HEK293 (cell line): ENCODE data around the gene ELAVL2.
A peak's percentile ranks its signal among the peaks of the same experiment; 100 is the strongest.

Source experiments
- CTCF ChIA-PET: fragments of 350-600 bp; formaldehyde crosslinking; extraction: SDS; loops from one replicate; lab custom pipeline; 2021; ENCODE audit warnings: antibody characterized with exemption; lab: Yijun Ruan, JAX
- POLR2A ChIA-PET: fragments of 300-600 bp; formaldehyde crosslinking; extraction: SDS; loops from one replicate; lab custom pipeline; 2020; ENCODE audit warnings: antibody characterized with exemption, inconsistent platforms; lab: Yijun Ruan, JAX
- H3K27ac ChIP-seq: fragments of 200-500 bp; sonication (Bioruptor generic); 2 replicates; pipeline ENCODE4 v1.5.1; 2014; ENCODE audit warnings: low read depth, low read length, control low read depth, inconsistent platforms; ENCODE audit errors: extremely low read depth
- H3K36me3 ChIP-seq, 2 experiments: fragments of 200-500 bp in 1 of 2; sonication (Bioruptor generic) in 1 of 2; 1 replicate in 1 of 2; 2 replicates in 1 of 2; pipeline ENCODE4 v1.5.1; 2014 to 2017; ENCODE audit warnings: inconsistent platforms in 2 of 2, low read length in 2 of 2; ENCODE audit not compliant: control insufficient read depth in 2 of 2, insufficient read depth in 1 of 2
- H3K4me1 ChIP-seq: fragments of 200-500 bp; sonication (Bioruptor generic); 2 replicates; pipeline ENCODE4 v1.5.1; 2014; ENCODE audit warnings: mild to moderate bottlenecking, low read length, inconsistent platforms; ENCODE audit not compliant: control insufficient read depth, insufficient read depth
- H3K4me3 ChIP-seq: 2 replicates; pipeline ENCODE4 v1.5.1; 2011; ENCODE audit warnings: low read depth, mild to moderate bottlenecking, control low read depth, low read length, moderate library complexity
- H3K9me3 ChIP-seq: fragments of 200-500 bp; sonication (Bioruptor generic); 2 replicates; pipeline ENCODE4 v1.5.1; 2014; ENCODE audit warnings: low read depth, low read length, inconsistent platforms; ENCODE audit not compliant: control insufficient read depth, insufficient read depth
- FEZF1 ChIP-seq: fragments of 450-650 bp; formaldehyde crosslinking; IDR thresholded peaks from 2 replicates; pipeline ENCODE4 v1.5.1; 2016; ENCODE audit warnings: missing biosample characterization, missing genetic modification characterization
- GLI2 ChIP-seq: fragments of 450-650 bp; formaldehyde crosslinking; IDR thresholded peaks from 2 replicates; pipeline ENCODE4; 2017; ENCODE audit warnings: missing biosample characterization, missing genetic modification characterization, low read depth, borderline replicate concordance
- HOXC10 ChIP-seq: sonication (generic); formaldehyde crosslinking; IDR thresholded peaks from 2 replicates; pipeline ENCODE4 v1.8.1; 2023; ENCODE audit warnings: mild to moderate bottlenecking, missing genetic modification reagents
- KLF1 ChIP-seq: fragments of 450-650 bp; formaldehyde crosslinking; IDR thresholded peaks from 2 replicates; pipeline ENCODE4 v1.5.1; 2016; ENCODE audit warnings: missing biosample characterization, missing genetic modification characterization
- KLF16 ChIP-seq: fragments of 450-650 bp; formaldehyde crosslinking; IDR thresholded peaks from 2 replicates; pipeline ENCODE4 v1.5.1; 2017; ENCODE audit warnings: missing biosample characterization, missing genetic modification characterization
- OVOL3 ChIP-seq: fragments of 450-650 bp; formaldehyde crosslinking; IDR thresholded peaks from 2 replicates; pipeline ENCODE4 v1.5.1; 2016; ENCODE audit warnings: missing biosample characterization, missing genetic modification characterization
- SALL2 ChIP-seq: fragments of 450-650 bp; formaldehyde crosslinking; IDR thresholded peaks from 2 replicates; pipeline ENCODE4 v1.5.0; 2017; ENCODE audit warnings: missing biosample characterization, mild to moderate bottlenecking, missing genetic modification characterization, borderline replicate concordance
- ZNF211 ChIP-seq: fragments of 450-650 bp; formaldehyde crosslinking; IDR thresholded peaks from 2 replicates; pipeline ENCODE4 v1.5.1; 2016; ENCODE audit warnings: low read depth, missing biosample characterization, missing genetic modification characterization
- ZNF324 ChIP-seq: fragments of 450-650 bp; formaldehyde crosslinking; IDR thresholded peaks from 2 replicates; pipeline ENCODE4 v1.5.1; 2016; ENCODE audit warnings: missing biosample characterization, missing genetic modification characterization
- ZNF335 ChIP-seq: fragments of 450-650 bp; formaldehyde crosslinking; conservative IDR thresholded peaks from 2 replicates; pipeline ENCODE4 v1.5.1; 2016; ENCODE audit warnings: missing biosample characterization, missing genetic modification characterization
- ZNF394 ChIP-seq: fragments of 450-650 bp; formaldehyde crosslinking; IDR thresholded peaks from 2 replicates; pipeline ENCODE4 v1.5.1; 2016; ENCODE audit warnings: missing biosample characterization, missing genetic modification characterization, mild to moderate bottlenecking, moderate library complexity, borderline replicate concordance
- ZNF404 ChIP-seq: fragments of 450-650 bp; formaldehyde crosslinking; IDR thresholded peaks from 2 replicates; pipeline ENCODE4 v1.5.1; 2017; ENCODE audit warnings: missing biosample characterization, missing genetic modification characterization
- ZNF549 ChIP-seq: fragments of 450-650 bp; IDR thresholded peaks from 2 replicates; pipeline ENCODE4 v1.5.1; 2018; ENCODE audit warnings: missing biosample characterization, missing genetic modification characterization, mild to moderate bottlenecking, inconsistent platforms, moderate library complexity
- ZNF558 ChIP-seq: fragments of 450-650 bp; formaldehyde crosslinking; IDR thresholded peaks from 2 replicates; pipeline ENCODE4 v1.5.1; 2016; ENCODE audit warnings: missing biosample characterization, missing genetic modification characterization
- ZNF561 ChIP-seq: fragments of 450-650 bp; IDR thresholded peaks from 2 replicates; pipeline ENCODE4 v1.5.1; 2018; ENCODE audit warnings: missing biosample characterization, missing genetic modification characterization, borderline replicate concordance
- ZNF610 ChIP-seq: fragments of 450-650 bp; formaldehyde crosslinking; IDR thresholded peaks from 2 replicates; pipeline ENCODE4 v1.5.1; 2016; ENCODE audit warnings: missing biosample characterization, missing genetic modification characterization, borderline replicate concordance
- ZNF660 ChIP-seq: fragments of 450-650 bp; IDR thresholded peaks from 2 replicates; pipeline ENCODE4 v1.5.1; 2018; ENCODE audit warnings: missing biosample characterization, mild to moderate bottlenecking, missing genetic modification characterization
- ZNF670 ChIP-seq: fragments of 450-650 bp; formaldehyde crosslinking; IDR thresholded peaks from 2 replicates; pipeline ENCODE4 v1.5.1; 2016; ENCODE audit warnings: missing biosample characterization, missing genetic modification characterization, low read depth
- ZNF768 ChIP-seq: fragments of 450-650 bp; formaldehyde crosslinking; IDR thresholded peaks from 2 replicates; pipeline ENCODE4 v1.5.1; 2018; ENCODE audit warnings: missing biosample characterization, mild to moderate bottlenecking, missing genetic modification characterization
- ZNF785 ChIP-seq: fragments of 450-650 bp; formaldehyde crosslinking; IDR thresholded peaks from 2 replicates; pipeline ENCODE4 v1.5.1; 2016; ENCODE audit warnings: missing biosample characterization, missing genetic modification characterization
- TF ChIP-seq, protein P1 (sequence below): IDR thresholded peaks from 2 replicates; pipeline ENCODE4 v1.6.1; 2011; ENCODE audit warnings: mild to moderate bottlenecking, low read depth, low read length, borderline replicate concordance
- TF ChIP-seq, protein P2 (sequence below): fragments of 450-650 bp; formaldehyde crosslinking; IDR thresholded peaks from 2 replicates; pipeline ENCODE4 v1.5.1; 2016; ENCODE audit warnings: missing biosample characterization, missing genetic modification characterization
- TF ChIP-seq, protein P3 (sequence below): fragments of 450-650 bp; formaldehyde crosslinking; IDR thresholded peaks from 2 replicates; pipeline ENCODE4 v1.5.1; 2017; ENCODE audit warnings: missing biosample characterization, missing genetic modification characterization
- TF ChIP-seq, protein P4 (sequence below): fragments of 450-650 bp; formaldehyde crosslinking; optimal IDR thresholded peaks from 2 replicates; pipeline ENCODE3; 2016; ENCODE audit warnings: missing biosample characterization, mild to moderate bottlenecking, missing genetic modification characterization

The ELAVL2 gene

DNA sequence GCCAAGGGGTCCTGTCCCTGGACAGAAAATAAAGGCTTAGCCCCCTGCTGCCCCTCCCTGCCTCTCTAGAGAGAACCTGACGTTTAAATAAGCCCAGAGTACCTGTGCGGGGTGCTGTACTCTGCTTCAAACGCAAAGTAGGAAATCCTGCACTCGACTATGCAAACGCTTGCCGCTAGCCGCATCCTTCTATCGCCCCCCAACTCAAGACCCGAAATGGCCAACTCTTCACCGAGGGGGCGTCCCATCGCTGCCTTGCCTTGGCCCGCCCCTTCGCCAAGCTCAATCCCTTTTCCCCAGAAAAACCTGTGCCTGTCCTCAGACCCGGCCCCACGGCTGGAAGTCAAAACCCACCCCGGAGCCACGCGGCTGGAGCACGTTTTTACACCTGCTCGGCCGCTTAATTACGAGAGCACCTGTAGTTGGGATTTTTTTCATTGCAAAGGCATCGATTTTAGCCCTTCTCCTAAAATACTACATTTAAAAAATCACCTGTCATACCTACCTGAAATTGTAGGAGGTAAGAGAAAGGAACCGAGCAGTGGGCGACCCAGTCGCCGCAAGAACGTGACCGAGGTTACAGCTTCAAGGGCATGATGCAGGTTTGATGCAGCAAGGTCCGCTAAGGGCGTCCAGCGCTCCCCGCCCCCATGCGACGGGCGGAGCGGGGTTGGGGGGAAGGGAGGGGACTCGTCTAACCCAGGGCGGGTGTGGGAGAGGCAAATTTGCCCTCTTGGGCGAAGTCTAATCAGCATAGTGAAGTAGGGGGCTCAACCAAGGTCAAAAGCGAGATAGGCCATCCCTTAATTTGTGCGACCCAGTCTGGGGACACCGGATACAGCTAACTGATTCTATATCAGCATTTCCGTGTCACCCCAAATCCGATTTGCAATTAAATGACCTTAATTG is 3.5 kb downstream of the ELAVL2 start:
- Histone ChIP-seq H3K9me3 (no peaks in the 10 kb centered on the region), H3K4me1 (peaks cover 12% of the 10 kb centered on the region), H3K4me3 (peak overlapping the region; percentile 79), H3K27ac (no peak overlapping the region), H3K36me3 (no peaks in the 10 kb centered on the region)
- peak; percentile 37; the same call in 1 of the 2 replicates for TF ChIP-seq KLF1
- TF ChIP-seq, protein P1, sequence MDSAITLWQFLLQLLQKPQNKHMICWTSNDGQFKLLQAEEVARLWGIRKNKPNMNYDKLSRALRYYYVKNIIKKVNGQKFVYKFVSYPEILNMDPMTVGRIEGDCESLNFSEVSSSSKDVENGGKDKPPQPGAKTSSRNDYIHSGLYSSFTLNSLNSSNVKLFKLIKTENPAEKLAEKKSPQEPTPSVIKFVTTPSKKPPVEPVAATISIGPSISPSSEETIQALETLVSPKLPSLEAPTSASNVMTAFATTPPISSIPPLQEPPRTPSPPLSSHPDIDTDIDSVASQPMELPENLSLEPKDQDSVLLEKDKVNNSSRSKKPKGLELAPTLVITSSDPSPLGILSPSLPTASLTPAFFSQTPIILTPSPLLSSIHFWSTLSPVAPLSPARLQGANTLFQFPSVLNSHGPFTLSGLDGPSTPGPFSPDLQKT: no peak
- ChIA-PET POLR2A (interaction anchor here (1.5 to 2.0 kb wide), 3 partner anchors 29 to 42 kb away, joined by 5 to 11 read pairs (median 6); no protein-coding TSS in a partner anchor), CTCF (interaction anchor here (0.7 kb wide), 1 partner anchor 1495 kb away, joined by 6 read pairs; no protein-coding TSS in a partner anchor)

DNA sequence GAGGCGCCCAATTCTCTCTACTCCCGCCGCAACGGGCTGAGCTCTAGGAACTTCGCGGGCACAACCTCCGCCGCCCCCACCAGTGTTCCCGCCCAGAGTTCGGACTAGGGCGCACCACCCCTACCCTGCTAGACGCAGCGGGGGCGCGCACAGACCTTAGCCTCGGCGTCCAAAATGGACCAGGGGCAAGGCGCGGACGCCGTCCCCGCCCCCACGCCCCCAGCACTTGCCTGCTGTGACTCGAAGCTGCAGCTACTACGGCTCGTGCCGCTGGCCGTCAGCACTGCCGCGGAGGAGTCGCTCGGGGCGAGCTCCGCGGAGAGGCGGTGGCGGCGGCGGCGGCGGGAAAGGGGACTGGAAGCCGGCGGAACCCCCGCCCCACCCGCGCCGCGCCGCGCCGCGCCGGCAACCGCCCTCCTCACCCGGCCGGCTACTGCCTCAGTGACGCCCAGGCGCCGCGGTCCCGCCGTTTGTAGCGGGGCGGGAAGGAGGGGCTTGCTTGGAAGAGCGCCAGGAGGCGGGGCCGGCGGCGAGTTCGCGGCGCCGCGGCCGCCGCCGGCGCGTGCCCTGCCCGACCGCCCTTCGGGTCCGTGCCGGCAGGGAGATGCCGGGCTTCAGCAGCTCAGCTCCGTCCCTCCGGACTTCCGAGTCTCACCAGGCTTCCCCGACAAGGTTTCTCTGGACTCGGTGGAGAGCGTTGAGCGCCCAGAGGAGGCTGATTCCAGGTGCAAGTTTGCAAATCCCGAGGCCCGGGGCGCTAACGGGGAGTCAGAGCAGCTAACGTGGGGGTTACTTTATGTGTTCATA is 4.5 kb downstream of the ELAVL2 start:
- ChIA-PET CTCF (interaction anchor here (0.7 kb wide), 2 partner anchors 142 to 214 kb away, joined by 4 read pairs; no protein-coding TSS in a partner anchor), POLR2A (interaction anchor here (0.6 to 2.0 kb wide), 9 partner anchors 9 to 156 kb away, joined by 3 to 11 read pairs (median 5); no protein-coding TSS in a partner anchor)
- Histone ChIP-seq H3K36me3 (no peaks in the 10 kb centered on the region), H3K27ac (peak overlapping the region; percentile 94), H3K4me3 (peak overlapping the region; percentile 79), H3K4me1 (peaks cover 12% of the 10 kb centered on the region), H3K9me3 (no peaks in the 10 kb centered on the region)
- TF ChIP-seq KLF1 (peak; percentile 65; the same call in 1 of the 2 replicates), HOXC10 (CRISPR knock-in tag) (no peak), ZNF670 (tag by site-specific recombination) (no peak), ZNF549 (no peak), KLF16 (peak; percentile 91), GLI2 (tag by site-specific recombination) (no peak), ZNF324 (tag by site-specific recombination) (no peak), ZNF610 (tag by site-specific recombination) (no peak), ZNF211 (no peak), ZNF558 (no peak), ZNF660 (tag by site-specific recombination) (peak; percentile 55; the same call in 1 of the 2 replicates), ZNF561 (tag by site-specific recombination) (no peak; the same call in 1 of the 2 replicates), ZNF404 (tag by site-specific recombination) (no peak), ZNF335 (tag by site-specific recombination) (peak; percentile 65; the same call in 1 of the 2 replicates), FEZF1 (tag by site-specific recombination) (no peak), ZNF768 (no peak), ZNF394 (tag by site-specific recombination) (no peak), ZNF785 (tag by site-specific recombination) (no peak), OVOL3 (no peak), SALL2 (tag by site-specific recombination) (no peak)
- TF ChIP-seq, protein P2, sequence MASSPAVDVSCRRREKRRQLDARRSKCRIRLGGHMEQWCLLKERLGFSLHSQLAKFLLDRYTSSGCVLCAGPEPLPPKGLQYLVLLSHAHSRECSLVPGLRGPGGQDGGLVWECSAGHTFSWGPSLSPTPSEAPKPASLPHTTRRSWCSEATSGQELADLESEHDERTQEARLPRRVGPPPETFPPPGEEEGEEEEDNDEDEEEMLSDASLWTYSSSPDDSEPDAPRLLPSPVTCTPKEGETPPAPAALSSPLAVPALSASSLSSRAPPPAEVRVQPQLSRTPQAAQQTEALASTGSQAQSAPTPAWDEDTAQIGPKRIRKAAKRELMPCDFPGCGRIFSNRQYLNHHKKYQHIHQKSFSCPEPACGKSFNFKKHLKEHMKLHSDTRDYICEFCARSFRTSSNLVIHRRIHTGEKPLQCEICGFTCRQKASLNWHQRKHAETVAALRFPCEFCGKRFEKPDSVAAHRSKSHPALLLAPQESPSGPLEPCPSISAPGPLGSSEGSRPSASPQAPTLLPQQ (tag by site-specific recombination): peak; percentile 32; the same call in 1 of the 2 replicates
- TF ChIP-seq, protein P3, sequence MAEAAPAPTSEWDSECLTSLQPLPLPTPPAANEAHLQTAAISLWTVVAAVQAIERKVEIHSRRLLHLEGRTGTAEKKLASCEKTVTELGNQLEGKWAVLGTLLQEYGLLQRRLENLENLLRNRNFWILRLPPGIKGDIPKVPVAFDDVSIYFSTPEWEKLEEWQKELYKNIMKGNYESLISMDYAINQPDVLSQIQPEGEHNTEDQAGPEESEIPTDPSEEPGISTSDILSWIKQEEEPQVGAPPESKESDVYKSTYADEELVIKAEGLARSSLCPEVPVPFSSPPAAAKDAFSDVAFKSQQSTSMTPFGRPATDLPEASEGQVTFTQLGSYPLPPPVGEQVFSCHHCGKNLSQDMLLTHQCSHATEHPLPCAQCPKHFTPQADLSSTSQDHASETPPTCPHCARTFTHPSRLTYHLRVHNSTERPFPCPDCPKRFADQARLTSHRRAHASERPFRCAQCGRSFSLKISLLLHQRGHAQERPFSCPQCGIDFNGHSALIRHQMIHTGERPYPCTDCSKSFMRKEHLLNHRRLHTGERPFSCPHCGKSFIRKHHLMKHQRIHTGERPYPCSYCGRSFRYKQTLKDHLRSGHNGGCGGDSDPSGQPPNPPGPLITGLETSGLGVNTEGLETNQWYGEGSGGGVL (tag by site-specific recombination): peak; percentile 62; the same call in 1 of the 2 replicates
- TF ChIP-seq, protein P4, sequence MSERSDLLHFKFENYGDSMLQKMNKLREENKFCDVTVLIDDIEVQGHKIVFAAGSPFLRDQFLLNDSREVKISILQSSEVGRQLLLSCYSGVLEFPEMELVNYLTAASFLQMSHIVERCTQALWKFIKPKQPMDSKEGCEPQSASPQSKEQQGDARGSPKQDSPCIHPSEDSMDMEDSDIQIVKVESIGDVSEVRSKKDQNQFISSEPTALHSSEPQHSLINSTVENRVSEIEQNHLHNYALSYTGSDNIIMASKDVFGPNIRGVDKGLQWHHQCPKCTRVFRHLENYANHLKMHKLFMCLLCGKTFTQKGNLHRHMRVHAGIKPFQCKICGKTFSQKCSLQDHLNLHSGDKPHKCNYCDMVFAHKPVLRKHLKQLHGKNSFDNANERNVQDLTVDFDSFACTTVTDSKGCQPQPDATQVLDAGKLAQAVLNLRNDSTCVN: peak; percentile 87
